Prostate gland (tissue), 2 donors: ENCODE data around the gene SCAMP2.

Experiments
- POLR2A ChIP-seq: fragments of 450-650 bp; IDR thresholded peaks from one replicate; pipeline ENCODE4 v1.6.1; 2016; ENCODE audit warnings: antibody characterized with exemption, mild to moderate bottlenecking
- TF ChIP-seq, protein P1 (sequence below), 4 experiments: fragments of 200-600 bp in 2 of 4; fragments of 450-650 bp in 2 of 4; sonication (generic) in 2 of 4; IDR thresholded peaks; 1 replicate in 3 of 4; 2 replicates in 1 of 4; pipeline ENCODE4 v1.5.1; 2016 to 2019; ENCODE audit warnings: antibody characterized with exemption in 4 of 4, mild to moderate bottlenecking in 2 of 4, moderate library complexity in 2 of 4

DNA sequence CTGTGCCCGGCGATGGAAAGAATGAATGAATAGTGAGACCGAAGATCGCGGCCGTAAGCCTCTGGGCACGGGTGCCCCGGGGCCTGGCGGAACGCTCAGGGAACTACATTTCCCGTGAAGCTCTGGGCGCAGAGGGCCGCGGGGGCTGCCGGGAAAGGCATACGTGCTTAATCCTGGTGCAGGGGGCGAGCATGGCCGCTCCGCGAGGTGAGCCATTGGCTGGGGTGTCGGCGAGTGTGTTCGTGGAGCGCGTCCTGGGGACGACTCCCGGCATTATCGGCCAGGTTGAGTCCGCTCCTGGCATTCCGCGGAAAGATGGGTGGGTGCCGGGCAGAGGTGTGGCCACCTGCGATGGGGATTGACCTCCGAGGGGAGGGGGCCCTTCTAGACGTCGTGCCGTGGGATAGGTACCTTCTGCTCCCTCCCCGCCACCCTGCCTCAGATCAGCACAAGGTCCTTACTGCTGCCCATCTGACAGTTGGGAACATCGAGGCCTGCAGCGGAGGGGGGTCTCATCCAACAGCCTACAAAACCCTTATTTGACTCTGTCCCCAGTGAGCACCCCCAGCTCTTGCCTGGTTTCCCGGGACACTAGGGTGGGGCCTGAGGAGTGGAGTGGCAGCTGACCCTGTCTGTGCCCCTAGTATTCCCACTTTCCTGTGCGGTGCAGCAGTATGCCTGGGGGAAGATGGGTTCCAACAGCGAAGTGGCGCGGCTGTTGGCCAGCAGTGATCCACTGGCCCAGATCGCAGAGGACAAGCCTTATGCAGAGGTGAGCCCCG, 16.9 kb upstream of the SCAMP2 start, which contains the start of gene MPI:
- TF ChIP-seq, protein P1, sequence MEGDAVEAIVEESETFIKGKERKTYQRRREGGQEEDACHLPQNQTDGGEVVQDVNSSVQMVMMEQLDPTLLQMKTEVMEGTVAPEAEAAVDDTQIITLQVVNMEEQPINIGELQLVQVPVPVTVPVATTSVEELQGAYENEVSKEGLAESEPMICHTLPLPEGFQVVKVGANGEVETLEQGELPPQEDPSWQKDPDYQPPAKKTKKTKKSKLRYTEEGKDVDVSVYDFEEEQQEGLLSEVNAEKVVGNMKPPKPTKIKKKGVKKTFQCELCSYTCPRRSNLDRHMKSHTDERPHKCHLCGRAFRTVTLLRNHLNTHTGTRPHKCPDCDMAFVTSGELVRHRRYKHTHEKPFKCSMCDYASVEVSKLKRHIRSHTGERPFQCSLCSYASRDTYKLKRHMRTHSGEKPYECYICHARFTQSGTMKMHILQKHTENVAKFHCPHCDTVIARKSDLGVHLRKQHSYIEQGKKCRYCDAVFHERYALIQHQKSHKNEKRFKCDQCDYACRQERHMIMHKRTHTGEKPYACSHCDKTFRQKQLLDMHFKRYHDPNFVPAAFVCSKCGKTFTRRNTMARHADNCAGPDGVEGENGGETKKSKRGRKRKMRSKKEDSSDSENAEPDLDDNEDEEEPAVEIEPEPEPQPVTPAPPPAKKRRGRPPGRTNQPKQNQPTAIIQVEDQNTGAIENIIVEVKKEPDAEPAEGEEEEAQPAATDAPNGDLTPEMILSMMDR (IDR thresholded peaks at IDR 0.05) = peak in 3 of 4 experiments; percentile 22 to 56 (median 48)
- peak; percentile 52 for TF ChIP-seq POLR2A
